HepG2 (cell line): ENCODE data around the gene SMAD2. TPM values are rescaled to one million over a fixed set of nuclear protein-coding genes. Genes with fewer than 3 reads are reported as not detected.
A peak's percentile ranks its signal among the peaks of the same experiment; 100 is the strongest.

Source experiments
- CC2D1A ChIP-seq: sonication (generic); formaldehyde crosslinking; IDR thresholded peaks from 2 replicates; pipeline ENCODE4 v1.8.1; 2023; ENCODE audit warnings: mild to moderate bottlenecking, missing genetic modification reagents
- EZH2 ChIP-seq: conservative IDR thresholded peaks from 2 replicates; pipeline ENCODE4 v1.6.1; 2012; ENCODE audit warnings: mild to moderate bottlenecking, low read depth, low read length, moderate library complexity
- KAT7 ChIP-seq: IDR thresholded peaks from 2 replicates; pipeline ENCODE4 v1.6.1; 2018; ENCODE audit warnings: borderline replicate concordance, missing compliant biosample characterization
- SIX4 ChIP-seq: sonication (generic); formaldehyde crosslinking; IDR thresholded peaks from 2 replicates; pipeline ENCODE4 v1.4.0; 2020; ENCODE audit warnings: missing genetic modification reagents
- SMC3 ChIP-seq: IDR thresholded peaks from 2 replicates; pipeline ENCODE4 v1.6.1; 2011; ENCODE audit warnings: low read length, improper control_type of control experiment
- SP4 ChIP-seq: sonication (generic); formaldehyde crosslinking; IDR thresholded peaks from 2 replicates; pipeline ENCODE4 v1.8.1; 2023; ENCODE audit warnings: mild to moderate bottlenecking, missing genetic modification reagents
- TSC22D2 ChIP-seq: sonication (generic); formaldehyde crosslinking; IDR thresholded peaks from 2 replicates; pipeline ENCODE4 v1.5.1; 2020; ENCODE audit warnings: missing genetic modification reagents, mild to moderate bottlenecking, borderline replicate concordance
- YEATS4 ChIP-seq: sonication (generic); formaldehyde crosslinking; IDR thresholded peaks from 2 replicates; pipeline ENCODE4 v1.4.0; 2020; ENCODE audit warnings: missing genetic modification reagents, borderline replicate concordance
- ZNF34 ChIP-seq: sonication (generic); formaldehyde crosslinking; IDR thresholded peaks from 2 replicates; pipeline ENCODE4 v1.4.0; 2020; ENCODE audit warnings: mild to moderate bottlenecking, missing genetic modification reagents, borderline replicate concordance
- ZNF850 ChIP-seq: sonication (generic); formaldehyde crosslinking; conservative IDR thresholded peaks from 2 replicates; pipeline ENCODE4 v1.9.0; 2021; ENCODE audit warnings: mild to moderate bottlenecking, missing genetic modification reagents
- polyA plus RNA-seq, 8 experiments: library from polyadenylated mRNA; depleted of rRNA in 3 of 8; stranded (reverse) in 7 of 8; unstranded in 1 of 8; fragments of >200 nt; fragmentation: Illumina TruSeq in 4 of 8; extraction: Trizol in 4 of 8; gene quantifications; 2 replicates each; pipeline versions ENCODE4 v1.2.1 to v1.2.3, GENCODE V29; 2011 to 2016; ENCODE audit warnings: low read depth in 4 of 8, missing spikeins in 1 of 8, mixed read lengths in 1 of 8; ENCODE audit not compliant: insufficient read depth in 1 of 8
- total RNA-seq, 5 experiments: library from RNA; depleted of rRNA; stranded (reverse); fragments of >200 nt; fragmentation: Illumina TruSeq; extraction: Trizol; gene quantifications; 2 replicates each; pipeline ENCODE4 v1.2.3, GENCODE V29; 2016; ENCODE audit warnings: low read depth in 1 of 5
- TF ChIP-seq, protein P1 (sequence below): IDR thresholded peaks from 2 replicates; pipeline ENCODE4 v1.6.1; 2016
- TF ChIP-seq, protein P2 (sequence below): IDR thresholded peaks from 2 replicates; pipeline ENCODE4 v1.6.1; 2018; ENCODE audit warnings: missing genetic modification reagents
- TF ChIP-seq, protein P3 (sequence below): sonication (generic); formaldehyde crosslinking; IDR thresholded peaks from 2 replicates; pipeline ENCODE4 v1.8.0; 2022; ENCODE audit warnings: missing genetic modification reagents, mild to moderate bottlenecking, borderline replicate concordance
- TF ChIP-seq, protein P4 (sequence below): sonication (generic); formaldehyde crosslinking; IDR thresholded peaks from 2 replicates; pipeline ENCODE4 v1.8.1; 2023; ENCODE audit warnings: mild to moderate bottlenecking, missing genetic modification reagents
- TF ChIP-seq, protein P5 (sequence below): IDR thresholded peaks from 2 replicates; pipeline ENCODE4 v1.6.1; 2016; ENCODE audit warnings: mild to moderate bottlenecking
- TF ChIP-seq, protein P6 (sequence below): sonication (generic); formaldehyde crosslinking; IDR thresholded peaks from 2 replicates; pipeline ENCODE4 v1.5.0; 2020; ENCODE audit warnings: missing genetic modification reagents
- TF ChIP-seq, protein P7 (sequence below): IDR thresholded peaks from 2 replicates; pipeline ENCODE4 v1.4.0; 2020; ENCODE audit warnings: mild to moderate bottlenecking, missing genetic modification reagents

SMAD2 gene
- total and polyA plus RNA-seq, 2 of the 13 experiments (the other 11 are each of a cell fraction or from before 2014, with no cell fraction given), result 40.2 to 96.2 TPM

DNA sequence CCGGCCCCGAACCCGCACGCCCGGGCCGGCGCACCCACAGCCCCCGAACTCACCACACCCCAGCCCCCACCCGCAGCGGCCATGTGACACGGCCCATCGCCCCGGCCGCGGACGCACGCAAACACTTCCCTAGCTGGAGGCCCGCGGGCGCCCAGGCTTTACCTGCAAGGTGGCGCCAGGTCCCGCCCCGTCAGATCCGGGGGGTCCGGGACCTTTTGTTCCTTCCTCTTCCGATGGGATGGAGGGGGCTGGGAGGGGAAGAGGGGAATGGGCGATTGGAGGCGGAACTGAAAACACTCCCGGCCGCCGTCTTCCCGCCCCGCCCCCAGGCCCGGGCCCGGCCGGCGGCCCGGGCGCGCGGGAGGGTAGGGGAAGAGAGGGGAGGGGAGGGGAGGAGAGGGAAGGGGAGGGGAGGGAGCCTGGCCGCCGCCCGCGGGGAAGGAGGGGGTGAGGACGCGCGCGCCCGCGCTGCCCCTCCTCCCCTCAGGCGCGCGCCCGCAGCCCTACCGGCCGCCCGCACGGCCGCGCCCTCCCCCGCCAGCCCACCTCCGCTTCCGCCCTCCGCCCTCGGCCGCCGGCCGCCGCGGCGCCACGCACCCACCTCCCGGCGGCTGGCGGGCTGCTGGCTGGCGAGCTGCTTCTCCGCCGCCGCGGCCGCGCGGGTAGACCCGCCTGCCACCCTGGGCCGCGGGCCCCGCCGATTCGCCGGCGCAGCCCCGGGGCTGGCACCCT lies at the start of gene SMAD2 (continued):
- TF ChIP-seq, protein P1, sequence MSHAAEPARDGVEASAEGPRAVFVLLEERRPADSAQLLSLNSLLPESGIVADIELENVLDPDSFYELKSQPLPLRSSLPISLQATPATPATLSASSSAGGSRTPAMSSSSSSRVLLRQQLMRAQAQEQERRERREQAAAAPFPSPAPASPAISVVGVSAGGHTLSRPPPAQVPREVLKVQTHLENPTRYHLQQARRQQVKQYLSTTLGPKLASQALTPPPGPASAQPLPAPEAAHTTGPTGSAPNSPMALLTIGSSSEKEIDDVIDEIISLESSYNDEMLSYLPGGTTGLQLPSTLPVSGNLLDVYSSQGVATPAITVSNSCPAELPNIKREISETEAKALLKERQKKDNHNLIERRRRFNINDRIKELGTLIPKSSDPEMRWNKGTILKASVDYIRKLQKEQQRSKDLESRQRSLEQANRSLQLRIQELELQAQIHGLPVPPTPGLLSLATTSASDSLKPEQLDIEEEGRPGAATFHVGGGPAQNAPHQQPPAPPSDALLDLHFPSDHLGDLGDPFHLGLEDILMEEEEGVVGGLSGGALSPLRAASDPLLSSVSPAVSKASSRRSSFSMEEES (CRISPR knock-in tag), result peak; percentile 69; the same call in 1 of the 2 replicates
- TF ChIP-seq ZNF850 (0 out of 2 replicates have a peak, but pooled peaks have one; percentile 9), SIX4 (no peak), SP4 (peak; percentile 40; the same call in 1 of the 2 replicates), TSC22D2 (no peak), SMC3 (no peak), KAT7 (CRISPR knock-in tag) (0 out of 2 replicates have a peak, but pooled peaks have one; percentile 10), EZH2 (no peak), ZNF34 (CRISPR knock-in tag) (no peak), CC2D1A (0 out of 2 replicates have a peak, but pooled peaks have one; percentile 58), YEATS4 (peak; percentile 31; the same call in 1 of the 2 replicates)
- TF ChIP-seq, protein P2, sequence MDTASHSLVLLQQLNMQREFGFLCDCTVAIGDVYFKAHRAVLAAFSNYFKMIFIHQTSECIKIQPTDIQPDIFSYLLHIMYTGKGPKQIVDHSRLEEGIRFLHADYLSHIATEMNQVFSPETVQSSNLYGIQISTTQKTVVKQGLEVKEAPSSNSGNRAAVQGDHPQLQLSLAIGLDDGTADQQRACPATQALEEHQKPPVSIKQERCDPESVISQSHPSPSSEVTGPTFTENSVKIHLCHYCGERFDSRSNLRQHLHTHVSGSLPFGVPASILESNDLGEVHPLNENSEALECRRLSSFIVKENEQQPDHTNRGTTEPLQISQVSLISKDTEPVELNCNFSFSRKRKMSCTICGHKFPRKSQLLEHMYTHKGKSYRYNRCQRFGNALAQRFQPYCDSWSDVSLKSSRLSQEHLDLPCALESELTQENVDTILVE (CRISPR knock-in tag), result no peak
- TF ChIP-seq, protein P3, sequence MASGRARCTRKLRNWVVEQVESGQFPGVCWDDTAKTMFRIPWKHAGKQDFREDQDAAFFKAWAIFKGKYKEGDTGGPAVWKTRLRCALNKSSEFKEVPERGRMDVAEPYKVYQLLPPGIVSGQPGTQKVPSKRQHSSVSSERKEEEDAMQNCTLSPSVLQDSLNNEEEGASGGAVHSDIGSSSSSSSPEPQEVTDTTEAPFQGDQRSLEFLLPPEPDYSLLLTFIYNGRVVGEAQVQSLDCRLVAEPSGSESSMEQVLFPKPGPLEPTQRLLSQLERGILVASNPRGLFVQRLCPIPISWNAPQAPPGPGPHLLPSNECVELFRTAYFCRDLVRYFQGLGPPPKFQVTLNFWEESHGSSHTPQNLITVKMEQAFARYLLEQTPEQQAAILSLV (CRISPR knock-in tag), result 0 out of 2 replicates have a peak, but pooled peaks have one; percentile 43
- TF ChIP-seq, protein P4, sequence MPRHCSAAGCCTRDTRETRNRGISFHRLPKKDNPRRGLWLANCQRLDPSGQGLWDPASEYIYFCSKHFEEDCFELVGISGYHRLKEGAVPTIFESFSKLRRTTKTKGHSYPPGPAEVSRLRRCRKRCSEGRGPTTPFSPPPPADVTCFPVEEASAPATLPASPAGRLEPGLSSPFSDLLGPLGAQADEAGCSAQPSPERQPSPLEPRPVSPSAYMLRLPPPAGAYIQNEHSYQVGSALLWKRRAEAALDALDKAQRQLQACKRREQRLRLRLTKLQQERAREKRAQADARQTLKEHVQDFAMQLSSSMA, result no peak
- TF ChIP-seq, protein P5, sequence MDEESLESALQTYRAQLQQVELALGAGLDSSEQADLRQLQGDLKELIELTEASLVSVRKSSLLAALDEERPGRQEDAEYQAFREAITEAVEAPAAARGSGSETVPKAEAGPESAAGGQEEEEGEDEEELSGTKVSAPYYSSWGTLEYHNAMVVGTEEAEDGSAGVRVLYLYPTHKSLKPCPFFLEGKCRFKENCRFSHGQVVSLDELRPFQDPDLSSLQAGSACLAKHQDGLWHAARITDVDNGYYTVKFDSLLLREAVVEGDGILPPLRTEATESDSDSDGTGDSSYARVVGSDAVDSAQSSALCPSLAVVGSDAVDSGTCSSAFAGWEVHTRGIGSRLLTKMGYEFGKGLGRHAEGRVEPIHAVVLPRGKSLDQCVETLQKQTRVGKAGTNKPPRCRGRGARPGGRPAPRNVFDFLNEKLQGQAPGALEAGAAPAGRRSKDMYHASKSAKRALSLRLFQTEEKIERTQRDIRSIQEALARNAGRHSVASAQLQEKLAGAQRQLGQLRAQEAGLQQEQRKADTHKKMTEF (CRISPR knock-in tag), result peak; percentile 73; the same call in 1 of the 2 replicates
- TF ChIP-seq, protein P6, sequence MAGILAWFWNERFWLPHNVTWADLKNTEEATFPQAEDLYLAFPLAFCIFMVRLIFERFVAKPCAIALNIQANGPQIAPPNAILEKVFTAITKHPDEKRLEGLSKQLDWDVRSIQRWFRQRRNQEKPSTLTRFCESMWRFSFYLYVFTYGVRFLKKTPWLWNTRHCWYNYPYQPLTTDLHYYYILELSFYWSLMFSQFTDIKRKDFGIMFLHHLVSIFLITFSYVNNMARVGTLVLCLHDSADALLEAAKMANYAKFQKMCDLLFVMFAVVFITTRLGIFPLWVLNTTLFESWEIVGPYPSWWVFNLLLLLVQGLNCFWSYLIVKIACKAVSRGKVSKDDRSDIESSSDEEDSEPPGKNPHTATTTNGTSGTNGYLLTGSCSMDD (CRISPR knock-in tag), result no peak
- TF ChIP-seq, protein P7, sequence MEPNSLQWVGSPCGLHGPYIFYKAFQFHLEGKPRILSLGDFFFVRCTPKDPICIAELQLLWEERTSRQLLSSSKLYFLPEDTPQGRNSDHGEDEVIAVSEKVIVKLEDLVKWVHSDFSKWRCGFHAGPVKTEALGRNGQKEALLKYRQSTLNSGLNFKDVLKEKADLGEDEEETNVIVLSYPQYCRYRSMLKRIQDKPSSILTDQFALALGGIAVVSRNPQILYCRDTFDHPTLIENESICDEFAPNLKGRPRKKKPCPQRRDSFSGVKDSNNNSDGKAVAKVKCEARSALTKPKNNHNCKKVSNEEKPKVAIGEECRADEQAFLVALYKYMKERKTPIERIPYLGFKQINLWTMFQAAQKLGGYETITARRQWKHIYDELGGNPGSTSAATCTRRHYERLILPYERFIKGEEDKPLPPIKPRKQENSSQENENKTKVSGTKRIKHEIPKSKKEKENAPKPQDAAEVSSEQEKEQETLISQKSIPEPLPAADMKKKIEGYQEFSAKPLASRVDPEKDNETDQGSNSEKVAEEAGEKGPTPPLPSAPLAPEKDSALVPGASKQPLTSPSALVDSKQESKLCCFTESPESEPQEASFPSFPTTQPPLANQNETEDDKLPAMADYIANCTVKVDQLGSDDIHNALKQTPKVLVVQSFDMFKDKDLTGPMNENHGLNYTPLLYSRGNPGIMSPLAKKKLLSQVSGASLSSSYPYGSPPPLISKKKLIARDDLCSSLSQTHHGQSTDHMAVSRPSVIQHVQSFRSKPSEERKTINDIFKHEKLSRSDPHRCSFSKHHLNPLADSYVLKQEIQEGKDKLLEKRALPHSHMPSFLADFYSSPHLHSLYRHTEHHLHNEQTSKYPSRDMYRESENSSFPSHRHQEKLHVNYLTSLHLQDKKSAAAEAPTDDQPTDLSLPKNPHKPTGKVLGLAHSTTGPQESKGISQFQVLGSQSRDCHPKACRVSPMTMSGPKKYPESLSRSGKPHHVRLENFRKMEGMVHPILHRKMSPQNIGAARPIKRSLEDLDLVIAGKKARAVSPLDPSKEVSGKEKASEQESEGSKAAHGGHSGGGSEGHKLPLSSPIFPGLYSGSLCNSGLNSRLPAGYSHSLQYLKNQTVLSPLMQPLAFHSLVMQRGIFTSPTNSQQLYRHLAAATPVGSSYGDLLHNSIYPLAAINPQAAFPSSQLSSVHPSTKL, result peak; percentile 19; the same call in 1 of the 2 replicates
